Measurements from ENCODE around the gene POLR2H.
"Not testable (repeated sequence)": the region's sequence is repeated elsewhere in the genome, so short reads cannot be mapped to it uniquely, and the experiment has no call there.

The POLR2H gene

DNA sequence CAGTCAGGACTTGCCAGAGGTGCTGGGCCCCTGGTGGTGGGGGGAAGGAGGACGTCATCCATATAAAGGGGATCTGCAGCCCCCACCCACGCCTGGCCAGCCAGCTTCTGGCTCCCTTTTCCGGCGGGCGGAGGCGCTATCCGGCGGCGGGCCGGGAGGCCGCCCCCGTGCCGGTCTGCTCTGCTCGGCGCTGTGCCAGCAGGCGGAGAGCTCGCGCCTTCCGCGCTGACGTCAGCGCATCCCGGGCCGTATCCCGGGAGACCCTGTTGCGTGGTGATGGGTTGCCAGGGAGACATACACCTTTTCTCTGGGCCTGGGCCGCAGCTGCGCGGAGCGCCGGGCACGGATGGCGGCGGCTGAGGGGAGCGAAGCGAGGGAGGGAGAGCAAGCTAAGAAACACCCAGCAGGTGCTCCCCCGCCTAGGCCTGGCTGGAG lies 23.0 kb upstream of the POLR2H start:
- in situ Hi-C loops (cut with HindIII; ENCODE audit: low sequenced_read_pairs), result no loop called here
- peak; percentile 88 for DNase-seq (ENCODE audit: low read depth, low spot score)
- TF ChIP-seq, protein P1, sequence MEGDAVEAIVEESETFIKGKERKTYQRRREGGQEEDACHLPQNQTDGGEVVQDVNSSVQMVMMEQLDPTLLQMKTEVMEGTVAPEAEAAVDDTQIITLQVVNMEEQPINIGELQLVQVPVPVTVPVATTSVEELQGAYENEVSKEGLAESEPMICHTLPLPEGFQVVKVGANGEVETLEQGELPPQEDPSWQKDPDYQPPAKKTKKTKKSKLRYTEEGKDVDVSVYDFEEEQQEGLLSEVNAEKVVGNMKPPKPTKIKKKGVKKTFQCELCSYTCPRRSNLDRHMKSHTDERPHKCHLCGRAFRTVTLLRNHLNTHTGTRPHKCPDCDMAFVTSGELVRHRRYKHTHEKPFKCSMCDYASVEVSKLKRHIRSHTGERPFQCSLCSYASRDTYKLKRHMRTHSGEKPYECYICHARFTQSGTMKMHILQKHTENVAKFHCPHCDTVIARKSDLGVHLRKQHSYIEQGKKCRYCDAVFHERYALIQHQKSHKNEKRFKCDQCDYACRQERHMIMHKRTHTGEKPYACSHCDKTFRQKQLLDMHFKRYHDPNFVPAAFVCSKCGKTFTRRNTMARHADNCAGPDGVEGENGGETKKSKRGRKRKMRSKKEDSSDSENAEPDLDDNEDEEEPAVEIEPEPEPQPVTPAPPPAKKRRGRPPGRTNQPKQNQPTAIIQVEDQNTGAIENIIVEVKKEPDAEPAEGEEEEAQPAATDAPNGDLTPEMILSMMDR (IDR thresholded peaks at IDR 0.05; ENCODE audit: low read depth, low read length), result peak; percentile 26
- H3K4me3 ChIP-seq (ENCODE audit: low read depth, low read length), result peak overlapping the region; percentile 34

DNA sequence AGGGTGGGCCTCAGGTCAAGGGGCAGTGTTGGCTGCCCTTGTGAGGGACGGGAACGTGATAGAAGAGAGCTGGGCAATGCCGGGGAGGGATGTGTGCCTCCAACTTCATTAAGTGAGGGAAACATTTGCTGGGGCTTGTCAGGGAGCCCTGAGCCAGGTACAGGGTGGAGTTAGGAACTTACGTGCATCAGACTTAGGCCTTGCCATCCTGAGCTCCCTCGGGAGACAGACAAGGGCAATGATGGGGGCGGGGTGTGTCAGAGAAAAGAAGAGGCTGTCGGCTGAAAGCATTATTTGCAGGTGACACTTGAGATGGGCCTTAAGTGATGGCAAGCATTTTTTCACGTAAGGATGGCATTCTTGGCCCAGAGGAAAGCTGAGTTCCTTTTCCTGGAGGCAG lies 22.5 kb upstream of the POLR2H start:
- no peak for DNase-seq (ENCODE audit: low read depth, low spot score)
- TF ChIP-seq, protein P1 (IDR thresholded peaks at IDR 0.05; ENCODE audit: low read depth, low read length), result no peak
- in situ Hi-C loops (cut with HindIII; ENCODE audit: low sequenced_read_pairs), result no loop called here
- H3K4me3 ChIP-seq (ENCODE audit: low read depth, low read length), result peak overlapping the region; percentile 34

DNA sequence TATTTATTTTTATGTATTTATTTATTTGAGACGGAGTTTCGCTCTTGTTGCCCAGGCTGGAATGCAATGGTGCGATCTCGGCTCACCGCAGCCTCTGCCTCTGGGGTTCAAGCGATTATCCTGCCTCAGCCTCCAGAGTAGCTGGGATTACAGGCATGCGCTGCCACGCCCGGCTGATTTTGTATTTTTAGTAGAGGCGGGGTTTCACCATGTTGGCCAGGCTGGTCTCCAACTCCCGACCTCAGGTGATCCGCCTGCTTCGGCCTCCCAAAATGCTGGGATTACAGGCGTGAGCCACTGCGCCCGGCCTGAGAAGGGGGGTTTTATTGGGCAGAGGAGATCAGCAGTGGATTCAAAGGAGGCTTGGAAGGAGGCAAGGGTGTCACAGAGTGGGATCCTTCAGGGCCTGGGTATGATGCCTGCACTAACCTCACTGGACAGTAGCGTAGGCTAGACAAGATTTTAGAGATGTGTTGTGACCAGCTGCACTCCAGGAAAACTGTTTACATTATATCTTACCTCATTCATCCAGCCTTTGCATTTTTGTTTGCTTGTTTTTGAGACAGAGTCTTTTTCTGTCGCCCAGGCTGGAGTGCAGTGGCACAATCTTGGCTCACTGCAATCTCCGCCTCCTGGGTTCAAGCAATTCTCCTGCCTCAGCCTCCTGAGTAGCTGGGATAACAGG lies 21.9 kb upstream of the POLR2H start:
- DNase-seq (ENCODE audit: low read depth, low spot score); in situ Hi-C loops (cut with HindIII; ENCODE audit: low sequenced_read_pairs); H3K4me3 ChIP-seq (ENCODE audit: low read depth, low read length): not testable (repeated sequence)

DNA sequence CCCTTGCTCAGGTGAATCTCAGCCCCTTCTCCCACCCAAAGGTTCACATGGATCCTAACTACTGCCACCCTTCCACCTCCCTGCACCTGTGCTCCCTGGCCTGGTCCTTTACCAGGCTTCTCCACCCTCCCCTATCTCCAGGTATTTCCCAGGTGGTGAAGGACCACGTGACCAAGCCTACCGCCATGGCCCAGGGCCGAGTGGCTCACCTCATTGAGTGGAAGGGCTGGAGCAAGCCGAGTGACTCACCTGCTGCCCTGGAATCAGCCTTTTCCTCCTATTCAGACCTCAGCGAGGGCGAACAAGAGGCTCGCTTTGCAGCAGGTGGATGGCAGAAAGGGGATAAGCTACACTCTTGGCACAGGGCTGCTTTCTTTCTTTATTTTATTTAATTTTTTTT lies 19.6 kb upstream of the POLR2H start:
- H3K4me3 ChIP-seq (ENCODE audit: low read depth, low read length), result no peak overlapping the region
- TF ChIP-seq, protein P1 (IDR thresholded peaks at IDR 0.05; ENCODE audit: low read depth, low read length), result no peak
- no peak for DNase-seq (ENCODE audit: low read depth, low spot score)
- in situ Hi-C loops (cut with HindIII; ENCODE audit: low sequenced_read_pairs), result no loop called here

DNA sequence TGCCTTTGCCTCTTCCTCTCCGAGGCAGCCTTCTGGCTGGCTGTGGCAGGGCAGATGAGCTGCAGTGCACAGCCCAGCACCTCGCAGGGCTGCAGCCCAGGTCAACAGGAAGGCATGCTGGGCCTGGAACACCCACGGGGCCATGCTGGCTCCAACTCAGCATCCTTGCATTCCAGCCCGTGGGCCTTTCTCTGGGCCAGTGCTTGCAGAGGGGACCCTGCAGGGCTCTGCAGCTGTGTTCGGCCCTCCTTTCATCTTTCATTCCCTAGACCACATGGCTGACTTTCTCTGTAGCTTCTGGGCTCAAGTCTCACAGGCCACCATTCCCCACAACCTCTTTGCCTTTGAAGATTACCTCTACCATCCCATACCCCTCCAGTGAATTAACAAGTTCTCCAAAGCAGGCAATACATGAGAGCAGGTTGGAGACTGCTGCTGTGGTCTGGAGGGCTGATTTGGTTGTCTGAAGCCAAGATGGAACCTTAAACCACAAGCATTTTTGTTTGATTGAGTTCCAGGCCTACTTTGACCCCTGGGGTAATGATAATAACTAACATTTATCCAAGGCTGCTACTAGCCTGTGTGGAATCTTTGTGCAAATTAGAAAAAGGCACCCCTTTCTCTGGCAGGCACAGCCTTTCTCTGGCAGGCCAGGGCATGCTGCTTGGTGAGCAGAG lies 18.2 kb upstream of the POLR2H start:
- peak; percentile 75 for DNase-seq (ENCODE audit: low read depth, low spot score)
- in situ Hi-C loops (cut with HindIII; ENCODE audit: low sequenced_read_pairs), result no loop called here

DNA sequence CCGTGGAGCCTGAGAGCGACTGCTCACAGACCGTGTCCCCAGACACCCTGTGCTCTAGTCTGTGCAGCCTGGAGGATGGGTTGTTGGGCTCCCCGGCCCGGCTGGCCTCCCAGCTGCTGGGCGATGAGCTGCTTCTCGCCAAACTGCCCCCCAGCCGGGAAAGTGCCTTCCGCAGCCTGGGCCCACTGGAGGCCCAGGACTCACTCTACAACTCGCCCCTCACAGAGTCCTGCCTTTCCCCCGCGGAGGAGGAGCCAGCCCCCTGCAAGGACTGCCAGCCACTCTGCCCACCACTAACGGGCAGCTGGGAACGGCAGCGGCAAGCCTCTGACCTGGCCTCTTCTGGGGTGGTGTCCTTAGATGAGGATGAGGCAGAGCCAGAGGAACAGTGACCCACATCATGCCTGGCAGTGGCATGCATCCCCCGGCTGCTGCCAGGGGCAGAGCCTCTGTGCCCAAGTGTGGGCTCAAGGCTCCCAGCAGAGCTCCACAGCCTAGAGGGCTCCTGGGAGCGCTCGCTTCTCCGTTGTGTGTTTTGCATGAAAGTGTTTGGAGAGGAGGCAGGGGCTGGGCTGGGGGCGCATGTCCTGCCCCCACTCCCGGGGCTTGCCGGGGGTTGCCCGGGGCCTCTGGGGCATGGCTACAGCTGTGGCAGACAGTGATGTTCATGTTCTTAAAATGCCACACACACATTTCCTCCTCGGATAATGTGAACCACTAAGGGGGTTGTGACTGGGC lies 16.8 kb upstream of the POLR2H start:
- TF ChIP-seq, protein P1 (IDR thresholded peaks at IDR 0.05; ENCODE audit: low read depth, low read length), result no peak
- H3K4me3 ChIP-seq (ENCODE audit: low read depth, low read length), result no peak overlapping the region
- in situ Hi-C loops (cut with HindIII; ENCODE audit: low sequenced_read_pairs), result no loop called here
- no peak for DNase-seq (ENCODE audit: low read depth, low spot score)

More for the DNA sequence above, 18.2 kb upstream of the POLR2H start:
- no peak overlapping the region for H3K4me3 ChIP-seq (ENCODE audit: low read depth, low read length)
- TF ChIP-seq, protein P1 (IDR thresholded peaks at IDR 0.05; ENCODE audit: low read depth, low read length), result no peak
